IMR-90 (cell line): Measurements from ENCODE around the gene OR7C1. TPM values are rescaled to one million over a fixed set of nuclear protein-coding genes. Genes with fewer than 3 reads are reported as not detected.

ENCODE experiments used
- ATAC-seq: fragments of 200-7000 bp; cut with Tn5 transposase; 2 replicates; pipeline ENCODE4 v1.9.1; 2020; ENCODE audit warnings: low read depth, mild to moderate bottlenecking, moderate library complexity
- BruUV-seq: library from RNA; stranded (reverse); fragments of 400-500 nt; replicated peaks from 2 replicates; lab custom pipeline; 2021; lab: Mats Ljungman, UMichigan
- CTCF ChIA-PET: fragments of 300-600 bp; formaldehyde crosslinking; extraction: SDS; loops from one replicate; lab custom pipeline; 2021; ENCODE audit warnings: antibody characterized with exemption; lab: Yijun Ruan, JAX
- POLR2A ChIA-PET: fragments of 300-600 bp; sonication (Branson Sonifier 250); formaldehyde crosslinking; loops from one replicate; lab custom pipeline; 2022; ENCODE audit warnings: antibody characterized with exemption; ENCODE audit not compliant: unreplicated experiment; lab: Charles Lee
- DNase-seq: peaks from one replicate; pipeline ENCODE4 v3.0.0; 2013
- H2AFZ ChIP-seq: replicated peaks from 2 replicates; pipeline ENCODE3; 2013; ENCODE audit warnings: low read length, mild to moderate bottlenecking; ENCODE audit not compliant: poor library complexity
- H2AK5ac ChIP-seq: 2 replicates; pipeline ENCODE4 v1.6.1; 2013; ENCODE audit warnings: low read depth, low read length, inconsistent platforms
- H2AK9ac ChIP-seq: replicated peaks from 2 replicates; pipeline ENCODE3; 2013; ENCODE audit warnings: mild to moderate bottlenecking, low read depth, low read length, moderate library complexity; ENCODE audit not compliant: poor library complexity
- H2BK120ac ChIP-seq: 2 replicates; pipeline ENCODE4 v1.6.1; 2013; ENCODE audit warnings: low read depth, low read length, inconsistent platforms
- H2BK15ac ChIP-seq: 3 replicates; pipeline ENCODE4 v1.6.1; 2013; ENCODE audit warnings: low read depth, low read length, inconsistent platforms
- H2BK20ac ChIP-seq: 2 replicates; pipeline ENCODE4 v1.6.1; 2013; ENCODE audit warnings: low read depth, mild to moderate bottlenecking, inconsistent platforms, low read length, moderate library complexity
- H2BK5ac ChIP-seq: 2 replicates; pipeline ENCODE4 v1.6.1; 2013; ENCODE audit warnings: mild to moderate bottlenecking, low read depth, low read length, inconsistent platforms; ENCODE audit not compliant: poor library complexity, severe bottlenecking
- H3K14ac ChIP-seq: replicated peaks from 2 replicates; pipeline ENCODE4 v1.6.1; 2013; ENCODE audit warnings: low read depth, low read length, inconsistent platforms
- H3K18ac ChIP-seq: 2 replicates; pipeline ENCODE4 v1.6.1; 2013; ENCODE audit warnings: low read depth, low read length, control low read depth
- H3K23ac ChIP-seq: 2 replicates; pipeline ENCODE4 v1.6.1; 2013; ENCODE audit warnings: low read depth, low read length, inconsistent platforms
- H3K27ac ChIP-seq: 2 replicates; pipeline ENCODE4 v1.5.1; 2013; ENCODE audit warnings: mild to moderate bottlenecking, control low read depth, low read length; ENCODE audit not compliant: insufficient read depth
- H3K27me3 ChIP-seq: 2 replicates; pipeline ENCODE4 v1.6.1; 2013; ENCODE audit warnings: low read length; ENCODE audit not compliant: control insufficient read depth, insufficient read depth
- H3K36me3 ChIP-seq: 2 replicates; pipeline ENCODE4 v1.6.1; 2013; ENCODE audit warnings: low read length, mixed read lengths; ENCODE audit not compliant: control insufficient read depth, insufficient read depth
- H3K4ac ChIP-seq: 2 replicates; pipeline ENCODE4 v1.6.1; 2013; ENCODE audit warnings: low read depth, low read length, inconsistent platforms
- H3K4me1 ChIP-seq: 2 replicates; pipeline ENCODE4 v1.6.1; 2013; ENCODE audit warnings: low read length, mixed read lengths; ENCODE audit not compliant: control insufficient read depth, insufficient read depth
- H3K4me2 ChIP-seq: 2 replicates; pipeline ENCODE4 v1.6.1; 2013; ENCODE audit warnings: low read depth, mild to moderate bottlenecking, control low read depth, low read length, moderate library complexity
- H3K4me3 ChIP-seq: 2 replicates; pipeline ENCODE4 v1.5.1; 2013; ENCODE audit warnings: low read depth, mild to moderate bottlenecking, control low read depth, low read length, moderate library complexity; ENCODE audit not compliant: insufficient read depth
- H3K56ac ChIP-seq: 2 replicates; pipeline ENCODE4 v1.6.1; 2013; ENCODE audit warnings: low read length, inconsistent platforms; ENCODE audit not compliant: insufficient read depth; ENCODE audit errors: extremely low read depth
- H3K79me1 ChIP-seq, 2 experiments: 2 replicates each; pipeline ENCODE4 v1.6.1; 2013; ENCODE audit warnings: low read length in 2 of 2, inconsistent platforms in 1 of 2, low read depth in 1 of 2
- H3K9ac ChIP-seq: 2 replicates; pipeline ENCODE4 v1.6.1; 2013; ENCODE audit warnings: low read depth, low read length, control low read depth
- H3K9me1 ChIP-seq: 2 replicates; pipeline ENCODE4 v1.6.1; 2013; ENCODE audit warnings: low read length, inconsistent platforms; ENCODE audit not compliant: insufficient read depth
- H3K9me3 ChIP-seq: 2 replicates; pipeline ENCODE4 v1.6.1; 2013; ENCODE audit warnings: low read length; ENCODE audit not compliant: control insufficient read depth, insufficient read depth
- H4K20me1 ChIP-seq: 2 replicates; pipeline ENCODE4 v1.6.1; 2013; ENCODE audit warnings: low read length, inconsistent platforms; ENCODE audit not compliant: insufficient read depth
- H4K5ac ChIP-seq: 2 replicates; pipeline ENCODE4 v1.6.1; 2013; ENCODE audit warnings: mild to moderate bottlenecking, low read depth, low read length, control low read depth
- H4K8ac ChIP-seq, 2 experiments: 2 replicates each; pipeline ENCODE4 v1.6.1; 2013; ENCODE audit warnings: low read depth in 2 of 2, low read length in 2 of 2, control low read depth in 1 of 2, inconsistent platforms in 1 of 2
- H4K91ac ChIP-seq: 2 replicates; pipeline ENCODE4 v1.6.1; 2013; ENCODE audit warnings: low read depth, low read length, inconsistent platforms; ENCODE audit not compliant: insufficient read depth
- BHLHE40 ChIP-seq: fragments of 150-350 bp; IDR thresholded peaks from 2 replicates; pipeline ENCODE4 v1.6.1; 2016; ENCODE audit warnings: mild to moderate bottlenecking, low read depth, low read length
- CTCF ChIP-seq: conservative IDR thresholded peaks from 2 replicates; pipeline ENCODE4 v1.5.1; 2012; ENCODE audit warnings: mild to moderate bottlenecking, low read depth, low read length, improper control_type of control experiment
- FOS ChIP-seq: fragments of 150-350 bp; IDR thresholded peaks from 2 replicates; pipeline ENCODE4 v1.6.1; 2016; ENCODE audit warnings: low read depth, low read length
- MAFK ChIP-seq: IDR thresholded peaks from 2 replicates; pipeline ENCODE4 v1.6.1; 2012; ENCODE audit warnings: low read depth, low read length, improper control_type of control experiment
- MAZ ChIP-seq: IDR thresholded peaks from 2 replicates; pipeline ENCODE4 v1.6.1; 2012; ENCODE audit warnings: low read depth, mild to moderate bottlenecking, low read length, improper control_type of control experiment, moderate library complexity, borderline replicate concordance
- NFE2L2 ChIP-seq: fragments of 150-350 bp; IDR thresholded peaks from 2 replicates; pipeline ENCODE4 v1.6.1; 2016; ENCODE audit warnings: low read depth, mild to moderate bottlenecking, low read length
- RAD21 ChIP-seq: IDR thresholded peaks from 2 replicates; pipeline ENCODE4 v1.6.1; 2012; ENCODE audit warnings: low read length, improper control_type of control experiment
- RFX5 ChIP-seq: IDR thresholded peaks from 2 replicates; pipeline ENCODE4 v1.8.0; 2012; ENCODE audit warnings: low read depth, mild to moderate bottlenecking, low read length, moderate library complexity
- SMC3 ChIP-seq: fragments of 150-350 bp; IDR thresholded peaks from 2 replicates; pipeline ENCODE4 v1.6.1; 2016; ENCODE audit warnings: low read depth, mild to moderate bottlenecking, antibody characterized with exemption, low read length, moderate library complexity
- WGBS, 2 experiments: methylation state at CpG; one replicate each; pipeline versions ENCODE4 v1.1.5 to v1.1.7; 2013; ENCODE audit warnings: missing lambda C conversion rate in 2 of 2; ENCODE audit not compliant: insufficient read length in 1 of 2; ENCODE audit errors: extremely low coverage in 2 of 2; 5-methylcytosine and 5-hydroxymethylcytosine counted together
- dilution Hi-C: fragments of 300-500 bp; cut with HindIII; formaldehyde crosslinking; loops from one replicate; pipeline ENCODE4 v1.14.3; 2018; ENCODE audit warnings: low sequenced_read_pairs; ENCODE audit not compliant: unreplicated experiment
- in situ Hi-C: fragments of 300-500 bp; cut with MboI; formaldehyde crosslinking; loops from 3 replicates; pipeline ENCODE4 v1.14.3; 2019; ENCODE audit warnings: low sequenced_read_pairs, inconsistent platforms, mixed read lengths
- intact Hi-C: fragments of 100-400 bp; cut with micrococcal nuclease; formaldehyde crosslinking; loops from 2 replicates; pipeline ENCODE4 v1.10.0; 2022
- polyA plus RNA-seq, 3 experiments: library from polyadenylated mRNA; depleted of rRNA; stranded (reverse); fragments of >200 nt; gene quantifications; 2 replicates each; pipeline ENCODE4 v1.2.3, GENCODE V29; 2012; ENCODE audit warnings: low replicate concordance in 1 of 3
- total RNA-seq: library from RNA; depleted of rRNA; stranded (reverse); fragments of >200 nt; gene quantifications from 2 replicates; pipeline ENCODE4 v1.2.3, GENCODE V29; 2012

The OR7C1 gene
- total and polyA plus RNA-seq, 2 of the 4 experiments (the other 2 are of a cell fraction) = not detected

GRCh38 chr19:14804765-14805164, 30.2 kb downstream of the OR7C1 start:
- no peak overlapping the region for H3K56ac ChIP-seq
- in situ Hi-C loops = no loop called here
- POLR2A ChIA-PET = no interaction called here

More at GRCh38 chr19:14804765-14805164, 30.2 kb downstream of the OR7C1 start:
- H3K18ac ChIP-seq = no peak overlapping the region
- no peaks in the 10 kb centered on the region for H3K9me1 ChIP-seq
- no peak overlapping the region for H2AFZ ChIP-seq
- no peak overlapping the region for H3K4me2 ChIP-seq
- no peak overlapping the region for H2BK120ac ChIP-seq
- no peak overlapping the region for H3K27ac ChIP-seq
- no peak overlapping the region for H2BK5ac ChIP-seq
- ATAC-seq (no peak), DNase-seq (no peak)
- intact Hi-C loops (no loop called here), dilution Hi-C loops (no loop called here)
- no peak overlapping the region for H3K23ac ChIP-seq
- H4K8ac ChIP-seq = no peak overlapping the region
- H3K4me3 ChIP-seq = no peak overlapping the region
- WGBS, 2 experiments = no CpG with 5 or more reads among the region's 3 CpGs
- H2BK20ac ChIP-seq = no peak overlapping the region
- H3K4me1 ChIP-seq = no peaks in the 10 kb centered on the region
- H2BK15ac ChIP-seq = no peak overlapping the region
- peaks cover 3% of the 10 kb centered on the region; the same call in 1 of the 2 replicates for H3K9me3 ChIP-seq
- no peak overlapping the region for H3K9ac ChIP-seq
- no peaks in the 10 kb centered on the region for H4K20me1 ChIP-seq
- no peak overlapping the region for H3K4ac ChIP-seq
- no peak overlapping the region for H2AK9ac ChIP-seq
- TF ChIP-seq NFE2L2 = no peak
- TF ChIP-seq RAD21 = no peak
- TF ChIP-seq CTCF = no peak
- no peak for TF ChIP-seq MAZ
- no peak for TF ChIP-seq FOS
- TF ChIP-seq MAFK = no peak
- TF ChIP-seq SMC3 = no peak
- TF ChIP-seq RFX5 = no peak
- TF ChIP-seq BHLHE40 = no peak
- H2AK5ac ChIP-seq = no peak overlapping the region
- H4K5ac ChIP-seq = no peak overlapping the region
- no peaks in the 10 kb centered on the region for H3K36me3 ChIP-seq
- no peaks in the 10 kb centered on the region for H3K27me3 ChIP-seq
- no peak overlapping the region for H3K14ac ChIP-seq
- no peak overlapping the region for H4K91ac ChIP-seq
- no peaks in the 10 kb centered on the region for H3K79me1 ChIP-seq
- CTCF ChIA-PET = no interaction called here
- no TSS peak for BruUV-seq
